ENCODE results near the gene PFN1. TPM values are rescaled to one million over a fixed set of nuclear protein-coding genes. Genes with fewer than 3 reads are reported as not detected.

Gene PFN1
- total and polyA plus RNA-seq, 2 of the 8 experiments (the other 6 are each of a cell fraction or from before 2014, with no cell fraction given): 1,355 to 1,949 TPM

- TF ChIP-seq CHD7 (IDR thresholded peaks at IDR 0.05; ENCODE audit: insufficient replicate concordance, low read length) (no peak), ATF3 (IDR thresholded peaks at IDR 0.05; ENCODE audit: insufficient read depth, low read depth, low read length) (no peak), POU5F1 (IDR thresholded peaks at IDR 0.05; ENCODE audit: low read depth, low read length) (no peak), RBBP5 (IDR thresholded peaks at IDR 0.05; ENCODE audit: borderline replicate concordance, low read depth, low read length) (no peak), SUZ12 (IDR thresholded peaks at IDR 0.05; ENCODE audit: low read length) (no peak), SP4 (IDR thresholded peaks at IDR 0.05; ENCODE audit: low read length) (peak; percentile 31; the same call in 1 of the 2 replicates), CBX8 (IDR thresholded peaks at IDR 0.05; ENCODE audit: borderline replicate concordance, low read depth, low read length) (no peak), SIX5 (IDR thresholded peaks at IDR 0.05; ENCODE audit: low read depth, low read length) (no peak), TAF7 (optimal IDR thresholded peaks at IDR 0.05; ENCODE audit: borderline replicate concordance, low read depth, low read length) (peak; percentile 38), POLR2AphosphoS5 (IDR thresholded peaks at IDR 0.05; ENCODE audit: low read depth, low read length) (no peak)
These were observed 18.7 kb upstream of the PFN1 start (continued) for GRCh38 chr17:4966844-4967538.

Measured in H1 (cell line).